LNCAP (cell line): ENCODE data around the gene CFAP298.

Experiments used
- CTCF ChIP-seq: fragments of 450-650 bp; IDR thresholded peaks from 2 replicates; pipeline ENCODE4 v1.5.1; 2017; ENCODE audit warnings: mild to moderate bottlenecking

Gene CFAP298, protein sequence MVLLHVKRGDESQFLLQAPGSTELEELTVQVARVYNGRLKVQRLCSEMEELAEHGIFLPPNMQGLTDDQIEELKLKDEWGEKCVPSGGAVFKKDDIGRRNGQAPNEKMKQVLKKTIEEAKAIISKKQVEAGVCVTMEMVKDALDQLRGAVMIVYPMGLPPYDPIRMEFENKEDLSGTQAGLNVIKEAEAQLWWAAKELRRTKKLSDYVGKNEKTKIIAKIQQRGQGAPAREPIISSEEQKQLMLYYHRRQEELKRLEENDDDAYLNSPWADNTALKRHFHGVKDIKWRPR

GRCh38 chr21:32612075-32612998, at the start of gene CFAP298:
Gene CFAP298 (minus strand): TSS chr21:32612377. CDS start chr21:32612243, 134 bp downstream.
- TF ChIP-seq CTCF = no peak

DNA sequence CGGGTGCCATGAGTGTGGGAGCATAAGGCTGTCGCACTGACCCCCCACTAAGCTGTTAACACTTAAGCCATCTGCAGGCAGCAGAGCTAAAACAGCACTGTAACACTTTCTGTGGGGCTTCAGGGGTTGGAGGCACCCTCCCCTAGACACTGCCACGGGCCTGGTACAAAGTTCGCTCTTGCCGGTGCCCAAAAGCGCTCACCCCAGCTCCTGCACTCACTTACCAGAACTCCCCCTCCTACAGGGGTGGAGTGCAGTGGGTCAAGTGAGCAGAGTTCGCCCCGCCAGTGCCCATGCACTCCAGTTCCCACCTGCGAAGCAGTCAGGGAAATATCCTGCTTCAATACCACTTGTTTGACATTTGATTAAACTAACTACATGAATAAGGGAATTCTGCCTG, 46.3 kb upstream of the CFAP298 start:
- TF ChIP-seq CTCF = no peak

DNA sequence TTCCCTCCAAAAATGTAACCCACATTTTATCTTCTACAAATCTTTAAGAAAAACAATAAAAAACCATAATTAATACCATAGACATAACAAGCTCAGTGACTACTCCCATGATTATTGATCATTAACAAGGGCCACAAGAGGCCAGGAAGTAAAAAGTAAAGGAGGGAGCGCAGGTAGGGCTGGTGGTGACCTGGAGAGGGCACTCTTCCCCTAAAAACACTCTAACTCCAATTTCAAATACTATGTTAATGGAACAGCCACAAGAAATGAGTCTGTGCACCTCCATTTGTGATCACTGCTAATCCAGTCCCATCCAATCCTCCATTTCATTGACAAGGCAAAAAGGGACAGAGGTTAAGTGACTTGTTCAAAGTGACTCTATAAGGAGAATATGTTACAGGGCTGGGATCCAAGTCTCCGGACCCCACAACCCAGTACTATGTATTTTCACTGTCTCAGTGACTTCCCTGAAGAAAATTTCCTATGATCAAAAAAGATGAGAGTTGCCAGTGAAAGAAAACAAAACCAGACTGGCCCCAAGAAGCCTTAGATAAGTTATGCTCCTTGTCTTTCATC, 41.2 kb upstream of the CFAP298 start:
- TF ChIP-seq CTCF = peak; percentile 82

- no peak for TF ChIP-seq CTCF
Measured at GRCh38 chr21:32648165-32648564, 36.0 kb upstream of the CFAP298 start.

DNA sequence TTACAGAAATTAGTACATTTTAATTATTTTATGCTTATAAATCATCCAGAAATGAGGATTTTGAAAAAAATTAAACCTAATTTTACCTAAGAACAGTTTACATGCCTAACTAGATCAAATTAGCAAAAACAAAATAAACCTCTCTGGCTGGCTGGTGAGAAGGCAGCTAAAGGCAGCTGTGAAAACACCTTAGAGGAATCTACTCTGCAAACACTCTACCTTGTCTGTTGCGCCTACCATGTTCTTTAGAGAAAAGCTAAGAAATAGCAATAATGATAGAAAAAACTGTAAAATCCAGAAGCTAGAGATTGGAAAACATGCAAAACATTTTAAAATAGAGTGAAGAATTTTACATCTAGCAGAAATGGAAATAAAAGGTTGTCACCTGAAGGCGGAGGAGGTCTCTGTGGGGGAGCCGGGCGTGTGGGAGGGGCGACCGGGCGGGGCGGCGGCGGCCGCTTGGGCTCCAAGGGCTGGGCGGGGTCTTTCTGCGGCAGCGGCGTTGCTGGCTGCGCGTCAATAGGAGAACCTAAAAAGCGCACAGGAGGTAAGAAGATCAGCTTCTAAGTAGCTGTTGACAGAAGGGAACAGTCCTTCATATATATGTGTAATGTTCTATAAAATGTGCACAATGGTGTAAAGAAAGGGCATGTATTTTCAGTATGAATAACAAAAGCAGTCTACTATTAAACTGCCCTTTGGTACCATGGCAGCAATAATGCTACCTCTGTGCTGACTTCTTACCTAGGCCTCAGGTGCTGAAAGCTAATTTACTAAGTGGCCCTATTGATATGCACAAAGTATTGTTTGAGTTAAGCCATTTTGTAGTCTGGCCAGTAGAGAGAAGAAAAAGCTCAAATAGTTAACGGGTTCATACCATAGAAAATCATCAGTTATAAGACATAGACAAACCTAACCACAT, 33.3 kb upstream of the CFAP298 start:
- no peak for TF ChIP-seq CTCF

GRCh38 chr21:32641710-32642698, 29.8 kb upstream of the CFAP298 start:
- no peak for TF ChIP-seq CTCF
